H1 (cell line): Measurements from ENCODE around the gene GID4. TPM values are rescaled to one million over a fixed set of nuclear protein-coding genes. Genes with fewer than 3 reads are reported as not detected.

ENCODE experiments used
- CTCF ChIA-PET: fragments of 300-600 bp; sonication (Branson Sonifier 250); formaldehyde crosslinking; loops from one replicate; lab custom pipeline; 2021; ENCODE audit not compliant: partially characterized antibody; lab: Charles Lee
- POLR2A ChIA-PET: fragments of 300-600 bp; sonication (Branson Sonifier 250); formaldehyde crosslinking; loops from one replicate; lab custom pipeline; 2021; ENCODE audit warnings: inconsistent platforms; ENCODE audit not compliant: partially characterized antibody; lab: Charles Lee
- DNase-seq, 2 experiments: peaks; one replicate each; pipeline versions ENCODE4 v3.0.0 to v3.0.0-alpha.2; 2010 to 2022; ENCODE audit warnings: low spot score in 2 of 2, low read depth in 1 of 2, mixed read lengths in 1 of 2
- FAIRE-seq: peaks from 2 replicates; lab custom pipeline; 2011; peaks lifted over from hg19 to GRCh38; lab: Jason Lieb, UNC
- H2AFZ ChIP-seq: 2 replicates; pipeline ENCODE4 v1.8.1; 2012; ENCODE audit warnings: low read length, inconsistent platforms
- H2AK5ac ChIP-seq: 2 replicates; pipeline ENCODE4 v1.6.1; 2013; ENCODE audit warnings: low read depth, low read length
- H2BK120ac ChIP-seq: replicated peaks from 2 replicates; pipeline ENCODE3; 2013; ENCODE audit warnings: low read depth, low read length, inconsistent platforms
- H2BK12ac ChIP-seq: 2 replicates; pipeline ENCODE4 v1.6.1; 2013; ENCODE audit warnings: low read depth, low read length
- H2BK15ac ChIP-seq: 2 replicates; pipeline ENCODE4 v1.6.1; 2013; ENCODE audit warnings: low read length
- H2BK20ac ChIP-seq: 2 replicates; pipeline ENCODE4 v1.6.1; 2013; ENCODE audit warnings: low read length
- H2BK5ac ChIP-seq: 2 replicates; pipeline ENCODE4 v1.6.1; 2013; ENCODE audit warnings: low read depth, low read length
- H3K14ac ChIP-seq: 2 replicates; pipeline ENCODE4 v1.6.1; 2013; ENCODE audit warnings: inconsistent platforms; ENCODE audit not compliant: insufficient read length
- H3K18ac ChIP-seq: 2 replicates; pipeline ENCODE4 v1.6.1; 2013; ENCODE audit warnings: low read length; ENCODE audit errors: extremely low read depth
- H3K23ac ChIP-seq: 2 replicates; pipeline ENCODE4 v1.6.1; 2013; ENCODE audit warnings: inconsistent platforms; ENCODE audit not compliant: insufficient read length
- H3K23me2 ChIP-seq: 2 replicates; pipeline ENCODE4 v1.6.1; 2013; ENCODE audit warnings: low read depth, low read length
- H3K27ac ChIP-seq: 2 replicates; pipeline ENCODE4 v1.6.1; 2011; ENCODE audit warnings: low read depth, low read length, inconsistent platforms
- H3K27me3 ChIP-seq, 4 experiments: replicated peaks in 1 of 4; 1 replicate in 1 of 4; 2 replicates in 3 of 4; pipeline versions ENCODE4 v1.6.1 to v1.8.1; 2011 to 2013; ENCODE audit warnings: low read length in 3 of 4, mild to moderate bottlenecking in 3 of 4, inconsistent platforms in 2 of 4, mixed read lengths in 2 of 4, moderate library complexity in 1 of 4; ENCODE audit not compliant: control insufficient read depth in 3 of 4, insufficient read depth in 3 of 4; ENCODE audit errors: extremely low read depth in 1 of 4
- H3K36me3 ChIP-seq, 4 experiments: 2 replicates each; pipeline versions ENCODE4 v1.6.1 to v1.8.1; 2011 to 2013; ENCODE audit warnings: mild to moderate bottlenecking in 4 of 4, low read length in 3 of 4, moderate library complexity in 2 of 4, control low read depth in 1 of 4, inconsistent platforms in 1 of 4; ENCODE audit not compliant: insufficient read depth in 4 of 4, control insufficient read depth in 2 of 4
- H3K4ac ChIP-seq: replicated peaks from 2 replicates; pipeline ENCODE3; 2013; ENCODE audit warnings: low read length, low read depth, mixed read lengths, inconsistent platforms; ENCODE audit not compliant: insufficient read length
- H3K4me1 ChIP-seq, 4 experiments: replicated peaks in 1 of 4; 1 replicate in 1 of 4; 2 replicates in 3 of 4; pipeline versions ENCODE4 v1.6.1 to v1.8.1; 2011 to 2013; ENCODE audit warnings: low read length in 3 of 4, inconsistent platforms in 2 of 4, mixed read lengths in 1 of 4; ENCODE audit not compliant: insufficient read depth in 4 of 4, control insufficient read depth in 3 of 4
- H3K4me2 ChIP-seq, 2 experiments: 2 replicates each; pipeline versions ENCODE4 v1.6.1 to v1.8.1; 2011 to 2013; ENCODE audit warnings: low read depth in 2 of 2, low read length in 2 of 2, control low read depth in 1 of 2, inconsistent platforms in 1 of 2, mild to moderate bottlenecking in 1 of 2; ENCODE audit not compliant: insufficient read depth in 1 of 2
- H3K4me3 ChIP-seq, 4 experiments: fragments of 200-600, 300-600 bp in 1 of 4; sonication (generic), shearing (Covaris generic), sonication (Bioruptor Twin) in 1 of 4; 2 replicates each; pipeline versions ENCODE4 v1.5.1 to v1.8.1; 2011 to 2016; ENCODE audit warnings: low read length in 4 of 4, low read depth in 3 of 4, control low read depth in 2 of 4, inconsistent platforms in 2 of 4, mild to moderate bottlenecking in 2 of 4, mixed read lengths in 1 of 4, moderate library complexity in 1 of 4; ENCODE audit not compliant: insufficient read depth in 2 of 4; ENCODE audit errors: extremely low read depth in 1 of 4
- H3K56ac ChIP-seq: replicated peaks from 2 replicates; pipeline ENCODE3; 2013; ENCODE audit warnings: low read depth, mild to moderate bottlenecking, mixed read lengths, low read length, inconsistent platforms; ENCODE audit not compliant: insufficient read length
- H3K79me1 ChIP-seq: 2 replicates; pipeline ENCODE4 v1.6.1; 2013; ENCODE audit warnings: low read depth, low read length, control low read depth
- H3K79me2 ChIP-seq, 2 experiments: 2 replicates each; pipeline versions ENCODE4 v1.6.1 to v1.8.1; 2012 to 2013; ENCODE audit warnings: low read length in 2 of 2, mild to moderate bottlenecking in 2 of 2, inconsistent platforms in 1 of 2; ENCODE audit not compliant: insufficient read depth in 2 of 2, control insufficient read depth in 1 of 2
- H3K9ac ChIP-seq, 4 experiments: replicated peaks in 1 of 4; 1 replicate in 1 of 4; 2 replicates in 3 of 4; pipeline versions ENCODE4 v1.6.1 to v1.8.1; 2011 to 2013; ENCODE audit warnings: low read depth in 3 of 4, low read length in 3 of 4, control low read depth in 2 of 4, mild to moderate bottlenecking in 2 of 4, moderate library complexity in 2 of 4, inconsistent platforms in 1 of 4; ENCODE audit errors: extremely low read depth in 1 of 4
- H3K9me3 ChIP-seq, 2 experiments: 2 replicates each; pipeline versions ENCODE4 v1.6.1 to v1.8.1; 2012 to 2013; ENCODE audit warnings: mild to moderate bottlenecking in 2 of 2, moderate library complexity in 2 of 2, control low read depth in 1 of 2, inconsistent platforms in 1 of 2, low read depth in 1 of 2, low read length in 1 of 2, mixed read lengths in 1 of 2; ENCODE audit not compliant: insufficient read depth in 2 of 2
- H4K20me1 ChIP-seq, 2 experiments: replicated peaks in 1 of 2; 2 replicates each; pipeline versions ENCODE3 to v1.8.1; 2011 to 2013; ENCODE audit warnings: inconsistent platforms in 2 of 2, low read length in 2 of 2, mild to moderate bottlenecking in 1 of 2; ENCODE audit not compliant: insufficient read depth in 2 of 2, control insufficient read depth in 1 of 2
- H4K5ac ChIP-seq: 2 replicates; pipeline ENCODE4 v1.6.1; 2013; ENCODE audit warnings: low read length, low read depth, mixed read lengths, inconsistent platforms; ENCODE audit not compliant: insufficient read length
- H4K8ac ChIP-seq: 2 replicates; pipeline ENCODE4 v1.8.0; 2013; ENCODE audit warnings: mild to moderate bottlenecking, moderate library complexity, low read length, inconsistent platforms; ENCODE audit not compliant: insufficient read depth; ENCODE audit errors: extremely low read depth
- H4K91ac ChIP-seq: replicated peaks from 2 replicates; pipeline ENCODE3; 2013; ENCODE audit warnings: low read length, mixed read lengths, inconsistent platforms; ENCODE audit not compliant: insufficient read length
- ATF3 ChIP-seq: IDR thresholded peaks from 2 replicates; pipeline ENCODE4 v1.6.1; 2011; ENCODE audit warnings: low read depth, mild to moderate bottlenecking, low read length; ENCODE audit not compliant: insufficient read depth
- GABPA ChIP-seq: IDR thresholded peaks from 2 replicates; pipeline ENCODE4 v1.6.1; 2011; ENCODE audit warnings: mild to moderate bottlenecking, low read length, moderate library complexity, borderline replicate concordance; ENCODE audit not compliant: insufficient read depth
- JUND ChIP-seq: IDR thresholded peaks from 2 replicates; pipeline ENCODE4 v1.6.1; 2011; ENCODE audit warnings: mild to moderate bottlenecking, improper control_type of control experiment, low read length
- KDM1A ChIP-seq: fragments of 200-600, 300-600 bp; sonication (generic); IDR thresholded peaks from 2 replicates; pipeline ENCODE4 v1.7.1; 2016; ENCODE audit warnings: mild to moderate bottlenecking, low read length, borderline replicate concordance
- POLR2A ChIP-seq, 2 experiments: IDR thresholded peaks; 1 replicate in 1 of 2; 2 replicates in 1 of 2; pipeline ENCODE4 v1.6.1; 2011; ENCODE audit warnings: low read depth in 2 of 2, low read length in 2 of 2, mild to moderate bottlenecking in 2 of 2; ENCODE audit errors: control extremely low read depth in 1 of 2
- RNF2 ChIP-seq: fragments of 200-900, 300-1000 bp; sonication (generic); IDR thresholded peaks from 2 replicates; pipeline ENCODE4 v1.7.1; 2016; ENCODE audit warnings: borderline replicate concordance, low read depth, mild to moderate bottlenecking, antibody characterized with exemption, low read length; ENCODE audit not compliant: poor library complexity, severe bottlenecking; ENCODE audit errors: missing control alignments
- ZNF274 ChIP-seq: IDR thresholded peaks from 2 replicates; pipeline ENCODE4 v1.7.0; 2012; ENCODE audit warnings: low read length, borderline replicate concordance; ENCODE audit errors: extremely low read depth
- WGBS, 2 experiments: shearing (Covaris generic) in 1 of 2; methylation state at CpG; one replicate each; pipeline versions ENCODE4 v1.1.6 to v1.1.7; 2013 to 2015; ENCODE audit warnings: low lambda C conversion rate in 2 of 2, mixed read lengths in 2 of 2, inconsistent platforms in 1 of 2, low coverage in 1 of 2, missing lambda C conversion rate in 1 of 2; ENCODE audit not compliant: insufficient replicate concordance in 2 of 2, insufficient coverage in 1 of 2, insufficient read length in 1 of 2; ENCODE audit errors: extremely low coverage in 1 of 2, missing lambda C conversion rate in 1 of 2; 5-methylcytosine and 5-hydroxymethylcytosine counted together
- long read RNA-seq, 2 experiments: library from RNA in 1 of 2; library from capped mRNA in 1 of 2; stranded (forward); transcript quantifications; one replicate each; pipeline ENCODE4 v2.0.0, GENCODE V29; 2021; ENCODE audit warnings: inconsistent platforms in 1 of 2
- polyA minus RNA-seq, 3 experiments: library from RNA; depleted of rRNA, polyadenylated mRNA; stranded (reverse); fragments of >200 nt; gene quantifications; 1 replicate in 2 of 3; 2 replicates in 1 of 3; pipeline ENCODE4 v1.2.3, GENCODE V29; 2011
- polyA plus RNA-seq, 7 experiments: library from polyadenylated mRNA; depleted of rRNA in 3 of 7; stranded (reverse) in 5 of 7; unstranded in 2 of 7; fragments of >200 nt in 5 of 7; fragments of 200-250 nt in 2 of 7; gene quantifications; 1 replicate in 5 of 7; 2 replicates in 1 of 7; 4 replicates in 1 of 7; pipeline versions ENCODE4 v1.2.1 to v1.2.3, GENCODE V29; 2011 to 2013; ENCODE audit warnings: missing spikeins in 2 of 7, mixed read lengths in 2 of 7
- total RNA-seq: library from RNA; stranded (reverse); fragmentation: NEBNext Ultra II Directional; extraction: Animal tissue kit (Norgen Biotek cat#: 25700); gene quantifications from 2 replicates; pipeline ENCODE4 v1.2.1, GENCODE V29; 2021

The GID4 gene
- 15.0 and 15.2 TPM in 2 replicates for total RNA-seq
- 5.4 and 5.6 TPM in 2 replicates for polyA plus RNA-seq (2011; rRNA removed)
- polyA plus RNA-seq (2011; cell fraction: cytosol; rRNA removed): 6.2 TPM
- polyA plus RNA-seq (2011; cell fraction: nucleus; rRNA removed): 6.3 TPM
- polyA plus RNA-seq (2012, experiment 1 of 2): 7.2 to 9.3 TPM (median 8.4 TPM) in 4 replicates
- 4.6 TPM for polyA plus RNA-seq (2012, experiment 2 of 2)
- 5.7 TPM for polyA plus RNA-seq (2013, experiment 1 of 2)
- polyA plus RNA-seq (2013, experiment 2 of 2): 6.2 TPM
- polyA minus RNA-seq (2011; rRNA and poly(A)+ RNA removed): 15.1 and 24.7 TPM in 2 replicates
- 9.4 TPM for polyA minus RNA-seq (2011; cell fraction: cytosol; rRNA and poly(A)+ RNA removed)
- 13.3 TPM for polyA minus RNA-seq (2011; cell fraction: nucleus; rRNA and poly(A)+ RNA removed)
- long read RNA-seq, experiment 1, full-length matches to known transcripts: 3 of 12 reads
- long read RNA-seq, experiment 1, partial matches to known transcripts: 1 of 12 reads
- long read RNA-seq, experiment 1, other reads (novel, unspliced or antisense): 8 of 12 reads
- long read RNA-seq, experiment 2, partial matches to known transcripts: 0 of 8 reads
- long read RNA-seq, experiment 2, other reads (novel, unspliced or antisense): 8 of 8 reads

GRCh38 chr17:18038861-18039534 is at the start of gene GID4, which contains the start of gene ATPAF2:
Gene GID4, plus strand, starts transcription at chr17:18039408. Its CDS starts 57 bp downstream, at chr17:18039465.
Gene ATPAF2, minus strand, starts transcription at chr17:18039168. Its CDS starts 155 bp downstream, at chr17:18039013.
- H2BK15ac ChIP-seq: no peak within 1 kb of the TSS
- peak within 1 kb of the TSS; percentile 92 for H4K8ac ChIP-seq
- H4K5ac ChIP-seq: peak within 1 kb of the TSS; percentile 33
- H4K20me1 ChIP-seq: peaks cover 4 to 5% of the 10 kb centered on the region in 2 experiments
- H3K36me3 ChIP-seq: no peaks in the 10 kb centered on the region
- FAIRE-seq: peak; percentile 28
- H3K18ac ChIP-seq: 0 out of 2 replicates have a peak within 1 kb of the TSS, but pooled peaks have one; percentile 89
- H2AK5ac ChIP-seq: no peak within 1 kb of the TSS
- H3K4ac ChIP-seq: no peak within 1 kb of the TSS
- peak within 1 kb of the TSS; percentile 89; the same call in 1 of the 2 replicates for H2AFZ ChIP-seq
- no peak within 1 kb of the TSS for H2BK120ac ChIP-seq
- no peaks in the 10 kb centered on the region for H3K9me3 ChIP-seq
- H3K14ac ChIP-seq: no peak within 1 kb of the TSS
- POLR2A ChIA-PET: interaction anchor here (0.9 to 1.6 kb wide), 5 partner anchors 12 to 117 kb away, joined by 3 to 7 read pairs (median 3); no protein-coding TSS in a partner anchor
- WGBS, 2 experiments: 2% methylated on average over 61 of the region's 67 CpGs; no CpG with 5 or more reads in 1 of the 2 experiments
- no peak within 1 kb of the TSS for H3K27ac ChIP-seq
- peak; percentile 99 to 100 for DNase-seq
- no peak within 1 kb of the TSS; the same call in 1 of the 2 replicates for H2BK12ac ChIP-seq
- no peak within 1 kb of the TSS for H2BK20ac ChIP-seq
- peaks cover 3% of the 10 kb centered on the region; the same call in 1 of the 2 replicates for H3K79me1 ChIP-seq
- H3K79me2 ChIP-seq: peaks cover 0 to 20% of the 10 kb centered on the region in 2 experiments; a peak in 1 of 4 replicates
- H3K23me2 ChIP-seq: peaks cover 7% of the 10 kb centered on the region
- H3K56ac ChIP-seq: no peak within 1 kb of the TSS
- H2BK5ac ChIP-seq: peak within 1 kb of the TSS; percentile 73; the same call in 1 of the 2 replicates
- H4K91ac ChIP-seq: no peak within 1 kb of the TSS
- peak within 1 kb of the TSS; percentile 68 to 84 (median 76) for H3K9ac ChIP-seq
- H3K4me2 ChIP-seq: peak within 1 kb of the TSS; percentile 71 to 84
- no peak within 1 kb of the TSS for H3K23ac ChIP-seq
- CTCF ChIA-PET: interaction anchor here (1.0 to 1.7 kb wide), 6 partner anchors 14 to 254 kb away, joined by 3 to 5 read pairs (median 4); no protein-coding TSS in a partner anchor
- peaks cover 0 to 6% (median 3%) of the 10 kb centered on the region in 4 experiments; a peak in 2 of 7 replicates for H3K27me3 ChIP-seq
- peaks cover 0 to 4% (median 3%) of the 10 kb centered on the region in 4 experiments for H3K4me1 ChIP-seq
- H3K4me3 ChIP-seq: peak within 1 kb of the TSS; percentile 79 to 95 (median 86)
- TF ChIP-seq ZNF274: no peak
- no peak for TF ChIP-seq JUND
- no peak for TF ChIP-seq RNF2
- no peak for TF ChIP-seq KDM1A
- TF ChIP-seq ATF3: peak; percentile 94
- TF ChIP-seq GABPA: no peak
- peak in 1 of 2 experiments; percentile 62; a peak in 1 of 3 replicates for TF ChIP-seq POLR2A (IDR thresholded peaks at IDR 0.05; ENCODE audit: control extremely low read depth in 1 of 2, low read depth in 2 of 2, low read length in 2 of 2)
